Activated CD4-positive, CD25-positive, alpha-beta regulatory T cell (primary cell): ENCODE data around the gene RCE1.

Source experiments
- DNase-seq, 4 experiments: peaks; one replicate each; lab custom pipeline; 2025; lab: John Stamatoyannopoulos, UW

The RCE1 gene

DNA sequence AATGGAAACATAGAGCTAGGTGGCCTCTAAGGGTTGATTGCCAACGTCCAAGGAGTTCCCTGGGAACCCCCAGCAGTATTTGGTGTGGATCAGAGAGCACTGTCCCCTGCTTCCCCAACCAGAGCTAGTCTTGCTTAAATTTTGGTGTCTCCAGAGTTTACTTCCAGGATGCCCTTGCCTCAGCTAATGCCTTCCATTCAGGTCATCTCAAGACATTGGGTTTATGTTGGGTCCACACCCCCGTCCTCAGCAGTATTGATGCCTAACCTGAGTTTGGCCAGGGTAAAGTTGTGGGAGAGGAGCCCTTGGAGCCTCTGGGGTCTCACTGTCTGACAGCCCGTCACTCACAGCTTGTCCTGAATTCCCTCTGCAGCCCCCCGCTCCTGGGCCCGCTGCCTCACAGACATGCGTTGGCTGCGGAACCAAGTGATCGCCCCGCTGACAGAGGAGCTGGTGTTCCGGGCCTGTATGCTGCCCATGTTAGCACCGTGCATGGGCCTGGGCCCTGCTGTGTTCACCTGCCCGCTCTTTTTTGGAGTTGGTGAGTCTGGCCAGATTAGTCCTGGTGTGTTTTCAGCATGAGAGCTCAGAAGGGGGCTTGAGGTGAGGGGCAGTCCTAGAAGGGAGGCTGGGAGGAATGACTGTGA lies 1.4 kb downstream of the RCE1 start:
- DNase-seq: no peak

DNA sequence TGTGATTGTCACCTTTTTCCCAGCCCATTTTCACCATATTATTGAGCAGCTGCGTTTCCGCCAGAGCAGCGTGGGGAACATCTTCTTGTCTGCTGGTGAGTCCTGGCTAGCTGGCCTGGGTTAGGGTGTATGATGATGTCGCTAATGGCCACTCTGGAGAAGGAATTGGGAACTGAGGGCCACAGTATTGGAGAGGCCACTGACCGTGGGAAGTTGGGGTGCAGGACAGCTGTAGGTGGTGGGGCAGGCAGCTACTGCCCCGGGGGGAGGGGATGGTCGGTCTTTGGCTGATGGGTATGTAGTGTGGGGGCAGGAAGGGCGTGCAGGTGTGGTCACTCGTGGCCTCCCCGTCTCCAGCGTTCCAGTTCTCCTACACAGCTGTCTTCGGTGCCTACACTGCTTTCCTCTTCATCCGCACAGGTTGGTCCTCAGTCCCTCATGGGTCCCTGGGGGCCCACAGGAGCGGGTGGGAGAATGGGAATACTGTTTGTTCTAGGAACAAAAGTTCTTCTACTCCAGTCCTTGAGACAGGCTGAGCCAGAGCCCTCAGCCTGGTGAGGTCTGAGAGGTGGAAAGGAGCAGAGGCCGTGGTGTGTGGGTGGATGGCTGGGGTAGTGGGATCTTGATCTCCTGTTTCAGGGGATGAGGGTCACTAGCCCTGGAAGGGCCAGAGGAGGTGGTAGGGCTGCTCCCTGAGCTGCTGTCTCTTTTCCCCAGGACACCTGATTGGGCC lies 2.1 kb downstream of the RCE1 start:
- no peak for DNase-seq

DNA sequence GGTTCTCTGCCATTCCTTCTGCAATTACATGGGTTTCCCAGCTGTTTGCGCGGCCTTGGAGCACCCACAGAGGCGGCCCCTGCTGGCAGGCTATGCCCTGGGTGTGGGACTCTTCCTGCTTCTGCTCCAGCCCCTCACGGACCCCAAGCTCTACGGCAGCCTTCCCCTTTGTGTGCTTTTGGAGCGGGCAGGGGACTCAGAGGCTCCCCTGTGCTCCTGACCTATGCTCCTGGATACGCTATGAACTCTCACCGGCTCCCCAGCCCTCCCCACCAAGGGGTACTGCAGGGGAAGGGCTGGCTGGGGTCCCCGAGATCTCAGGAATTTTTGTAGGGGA lies 2.6 kb downstream of the RCE1 start:
- DNase-seq: no peak

DNA sequence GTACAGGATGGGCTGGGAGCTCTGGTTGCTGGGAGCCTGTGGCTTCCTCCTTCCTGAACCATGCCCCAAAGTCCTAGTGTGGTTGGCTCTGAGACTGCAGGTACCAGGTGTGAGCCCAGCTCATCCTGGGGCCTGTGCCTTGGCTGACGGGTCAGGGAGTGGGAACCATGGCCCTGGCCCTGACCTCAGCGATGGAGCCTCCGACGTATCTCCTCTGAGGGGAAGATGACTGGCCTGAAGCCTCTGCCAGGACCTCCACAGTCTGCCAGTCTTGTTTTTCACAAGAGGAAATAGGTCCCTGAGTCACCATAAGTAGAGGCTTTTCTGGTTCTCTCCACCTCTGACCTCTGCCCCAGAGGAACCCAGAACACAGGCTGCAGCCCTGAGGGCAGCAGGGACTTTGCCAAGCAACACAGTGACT lies 3.4 kb downstream of the RCE1 start:
- DNase-seq: no peak

DNA sequence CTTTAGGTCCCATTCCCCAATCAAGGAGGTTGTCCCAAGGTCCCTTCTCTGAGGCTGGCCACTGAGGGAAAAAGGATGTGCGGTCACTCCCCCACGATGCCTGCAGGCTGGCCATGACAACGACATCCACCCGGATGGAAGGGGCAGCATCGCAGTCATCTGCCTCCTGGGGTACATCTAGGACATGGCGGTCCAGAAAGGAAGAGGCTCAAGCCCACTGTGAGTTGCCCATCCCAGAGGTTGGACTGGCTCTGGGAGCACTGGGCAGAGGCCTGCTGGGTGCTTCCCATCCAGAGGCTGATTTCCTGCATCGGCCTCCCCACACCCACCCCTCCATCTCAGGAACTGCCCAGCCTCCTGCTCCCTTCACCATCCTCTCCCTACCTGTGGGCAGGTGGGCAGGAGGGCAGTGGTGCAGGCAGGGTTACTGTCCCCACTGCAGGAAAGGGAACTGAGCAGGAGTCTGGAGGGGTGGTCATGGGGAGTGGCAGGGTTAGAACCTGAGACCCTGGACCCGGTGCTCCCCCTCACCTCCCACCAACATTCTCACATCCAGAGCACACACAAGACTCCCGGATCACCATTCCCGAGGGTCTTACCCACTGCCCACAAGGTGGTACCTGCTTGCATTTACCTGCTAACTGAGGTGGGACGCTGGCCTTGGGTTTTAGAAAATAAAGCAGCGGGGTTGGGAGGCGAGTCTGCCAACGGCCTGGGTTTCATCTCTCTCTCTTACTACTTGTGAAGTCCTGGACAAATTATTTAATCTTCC lies 4.4 kb downstream of the RCE1 start:
- DNase-seq: no peak

DNA sequence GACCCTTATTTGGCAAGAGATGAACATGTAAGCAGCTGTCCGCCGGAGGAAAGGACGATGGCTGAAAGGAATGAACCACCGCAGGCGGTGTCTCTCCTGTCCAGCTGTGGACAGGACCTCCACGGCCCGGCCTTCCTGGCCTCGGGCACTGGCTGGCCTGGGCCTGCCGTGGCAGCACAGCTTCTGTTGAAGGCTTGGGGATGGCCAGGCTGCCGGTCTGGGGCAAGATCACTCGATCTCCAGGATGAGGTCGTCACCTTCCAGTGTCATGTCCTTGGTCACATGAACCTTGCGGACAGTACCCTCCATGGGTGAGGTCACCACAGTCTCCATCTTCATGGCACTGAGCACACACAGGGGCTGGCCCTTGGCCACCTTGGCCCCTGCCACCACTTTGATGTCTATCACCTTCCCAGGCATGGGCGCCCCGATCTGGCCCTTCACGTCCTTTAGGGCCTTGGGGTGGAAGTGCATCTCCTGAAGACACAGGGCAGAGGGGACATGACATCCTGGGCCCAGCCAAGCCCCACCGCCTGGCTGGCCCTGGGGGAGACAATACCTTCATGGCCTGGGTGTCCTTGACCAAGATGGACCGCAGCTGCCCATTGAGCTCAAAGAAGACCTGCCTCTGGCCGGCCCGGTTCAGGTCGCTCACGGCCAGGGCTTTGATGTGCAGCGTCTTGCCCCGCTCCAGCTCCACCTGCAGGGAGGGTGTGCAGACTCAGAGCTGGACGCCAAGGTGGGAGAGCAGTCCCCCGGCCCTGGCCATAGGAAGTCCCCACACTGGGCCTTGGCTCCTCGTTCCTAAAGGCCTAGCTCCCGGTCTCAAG lies 5.6 kb downstream of the RCE1 start:
- DNase-seq: no peak

DNA sequence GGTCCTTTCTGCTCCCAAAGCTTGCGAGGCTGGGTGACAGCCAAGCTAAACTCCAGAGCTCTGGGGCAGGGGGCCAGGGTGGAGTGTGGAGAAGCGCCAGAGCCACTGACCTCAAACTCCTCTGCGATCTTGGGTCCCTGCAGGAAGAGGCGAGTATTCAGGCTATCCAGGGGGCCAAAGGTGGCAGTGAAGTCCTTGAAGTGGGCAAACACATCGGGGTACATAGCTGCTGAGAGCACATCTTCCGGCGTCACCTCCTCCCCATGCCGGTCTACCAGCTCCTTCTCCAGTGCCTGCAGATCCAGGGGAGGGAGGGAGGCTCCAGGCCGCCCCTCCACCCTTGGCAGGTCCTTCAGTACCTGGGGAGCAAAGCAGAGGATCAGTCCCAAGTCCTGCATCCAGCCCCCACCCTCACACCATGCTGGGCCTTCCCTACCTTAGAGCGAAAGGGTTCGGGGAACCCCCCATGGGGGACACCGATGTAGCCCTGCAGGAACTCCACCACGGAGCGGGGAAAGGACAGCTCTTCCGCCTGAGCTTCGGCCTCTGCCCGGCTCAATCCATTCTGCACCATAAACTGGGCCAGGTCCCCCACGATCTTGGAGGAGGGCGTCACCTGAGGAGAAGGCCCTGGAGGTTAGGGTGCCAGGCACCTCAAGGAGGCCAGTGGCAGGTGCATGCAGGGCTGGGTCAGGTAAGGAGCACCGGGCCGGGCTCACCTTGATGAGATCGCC lies 6.4 kb downstream of the RCE1 start:
- DNase-seq: no peak

DNA sequence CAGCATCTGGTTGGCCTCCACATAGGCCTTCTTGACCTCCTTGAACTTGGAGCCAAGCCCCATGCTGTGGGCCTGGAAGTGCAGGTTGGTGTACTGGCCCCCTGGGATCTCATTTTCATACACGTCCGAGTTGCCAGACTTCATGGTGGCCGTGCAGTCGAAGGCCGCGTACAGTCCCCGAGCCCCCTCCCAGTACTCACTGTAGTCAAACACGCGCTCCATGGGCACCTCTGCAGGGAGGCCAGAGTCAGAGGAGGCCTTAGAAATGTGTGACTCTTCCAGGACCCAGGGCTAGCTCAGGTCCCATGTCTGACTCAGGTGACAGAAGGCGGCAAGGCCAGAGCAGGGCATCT lies 7.0 kb downstream of the RCE1 start:
- DNase-seq: no peak

DNA sequence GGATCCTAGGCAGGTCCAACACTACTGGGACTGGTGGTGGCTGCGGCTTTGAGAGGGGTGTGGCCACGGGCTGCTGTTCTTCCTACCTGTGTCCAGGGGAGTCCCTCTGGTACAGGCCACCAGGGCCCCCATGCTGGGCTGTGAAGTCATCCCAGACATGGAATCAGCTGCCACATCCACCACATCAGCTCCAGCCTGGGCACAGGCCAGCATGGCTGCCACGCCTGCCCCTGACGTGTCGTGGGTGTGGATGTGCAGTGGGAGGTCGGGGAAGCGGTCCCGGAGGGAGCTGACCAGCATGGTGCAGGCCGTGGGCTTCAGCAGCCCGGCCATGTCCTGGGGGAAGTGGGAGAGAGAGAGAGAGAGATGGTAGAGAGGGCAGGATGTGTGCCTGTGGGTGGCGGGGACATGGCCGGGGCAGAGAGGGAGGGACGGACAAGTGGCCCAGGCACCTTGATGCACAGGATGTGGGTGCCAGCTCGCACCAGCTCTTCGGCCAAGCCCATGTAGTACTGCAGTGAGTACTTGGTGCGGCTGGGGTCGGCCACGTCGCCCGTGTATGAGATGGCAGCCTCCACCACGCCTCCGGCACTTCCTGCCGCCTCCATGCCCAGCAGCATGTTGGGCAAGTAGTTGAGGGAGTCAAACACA lies 7.5 kb downstream of the RCE1 start:
- DNase-seq: no peak

DNA sequence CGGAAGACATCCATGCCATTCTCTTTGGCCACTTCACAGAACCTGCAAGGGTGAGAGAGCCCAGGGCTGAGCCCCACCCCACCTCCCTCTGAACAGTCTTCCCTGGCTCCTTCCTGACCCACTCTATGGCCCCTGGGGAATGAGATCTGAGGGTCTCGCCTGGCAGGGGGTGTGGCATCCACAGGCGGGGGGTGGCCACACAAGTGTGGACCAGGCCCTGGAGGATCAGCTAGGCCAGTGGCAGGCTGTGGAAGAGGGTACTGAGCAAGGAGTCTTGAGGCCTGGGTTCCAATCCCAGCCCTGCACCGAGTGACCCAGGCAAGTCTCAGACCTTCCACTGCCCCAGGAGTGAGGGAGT lies 8.0 kb downstream of the RCE1 start:
- DNase-seq: no peak

DNA sequence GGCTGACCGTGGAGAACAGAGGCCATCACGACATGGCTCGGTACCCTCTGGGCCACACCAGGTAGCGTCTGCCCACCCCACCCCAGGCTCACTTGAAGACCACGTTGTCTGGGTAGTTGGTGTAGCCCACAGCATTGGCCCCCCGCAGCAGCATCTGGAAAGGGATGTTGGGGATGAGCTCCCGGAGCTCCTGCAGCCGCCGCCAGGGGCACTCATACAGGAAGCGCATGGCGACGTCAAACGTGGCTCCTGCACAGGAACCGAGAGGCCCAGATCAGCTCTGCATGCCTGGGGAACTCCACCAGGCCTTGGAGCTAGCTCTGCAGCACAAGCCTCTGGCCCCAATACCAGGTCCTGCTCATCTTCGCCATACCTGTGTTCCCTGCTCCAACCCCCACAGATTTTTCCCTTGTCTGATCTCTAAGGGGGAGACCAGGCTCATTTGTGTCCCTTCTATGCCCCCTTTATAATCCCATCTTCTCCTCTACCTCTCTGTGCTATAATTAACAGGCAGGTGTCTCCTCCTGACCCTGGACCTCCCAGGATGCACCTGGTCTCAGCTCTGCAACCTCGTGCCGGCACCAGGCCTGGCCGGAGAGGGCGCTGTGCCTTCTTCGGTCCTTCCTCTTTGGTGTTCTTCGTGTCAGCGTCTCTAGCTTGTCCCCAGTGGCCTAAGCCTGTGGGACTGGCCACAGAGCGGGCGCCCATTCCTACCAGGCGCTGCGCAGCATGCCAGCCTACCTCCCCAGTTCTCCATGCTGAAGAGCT lies 8.6 kb downstream of the RCE1 start:
- no peak for DNase-seq

DNA sequence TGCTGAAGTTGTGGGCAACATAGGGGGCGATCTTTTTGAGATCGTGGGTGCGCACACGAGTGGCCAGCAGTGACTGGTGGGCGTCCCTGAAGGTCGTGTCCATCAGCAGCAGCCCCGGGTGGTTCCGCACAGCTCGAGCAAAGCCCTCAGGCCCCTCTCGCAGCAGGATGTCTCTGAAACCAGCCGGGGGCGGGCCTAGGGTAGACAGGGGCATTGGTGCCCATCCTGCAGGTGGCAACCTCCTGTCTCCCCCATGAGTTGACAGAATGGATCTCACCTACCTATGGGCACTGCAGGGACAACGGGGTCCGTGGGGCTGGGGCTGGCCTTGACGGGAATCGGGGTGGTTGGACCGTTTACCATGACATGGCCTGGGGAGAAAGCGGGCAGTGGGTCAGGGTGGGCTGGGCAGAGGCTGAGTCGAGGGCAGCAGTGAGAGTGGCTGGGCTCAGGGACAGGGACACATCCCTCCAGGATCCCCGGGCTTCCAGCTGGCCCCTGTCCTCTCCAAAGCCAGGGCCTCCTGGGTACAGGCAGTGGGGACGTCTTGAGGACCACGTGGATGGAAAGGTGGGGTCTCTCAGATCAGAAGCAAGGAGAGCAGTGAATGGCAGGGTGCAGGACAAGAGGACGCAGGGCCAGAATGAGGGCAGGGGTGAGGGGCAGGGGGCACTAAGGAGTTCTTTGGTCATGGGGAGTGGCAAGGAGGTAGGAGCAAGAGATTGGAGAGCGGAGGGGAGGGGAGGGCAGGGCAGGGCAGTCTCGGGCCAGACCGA lies 9.4 kb downstream of the RCE1 start:
- DNase-seq: no peak

DNA sequence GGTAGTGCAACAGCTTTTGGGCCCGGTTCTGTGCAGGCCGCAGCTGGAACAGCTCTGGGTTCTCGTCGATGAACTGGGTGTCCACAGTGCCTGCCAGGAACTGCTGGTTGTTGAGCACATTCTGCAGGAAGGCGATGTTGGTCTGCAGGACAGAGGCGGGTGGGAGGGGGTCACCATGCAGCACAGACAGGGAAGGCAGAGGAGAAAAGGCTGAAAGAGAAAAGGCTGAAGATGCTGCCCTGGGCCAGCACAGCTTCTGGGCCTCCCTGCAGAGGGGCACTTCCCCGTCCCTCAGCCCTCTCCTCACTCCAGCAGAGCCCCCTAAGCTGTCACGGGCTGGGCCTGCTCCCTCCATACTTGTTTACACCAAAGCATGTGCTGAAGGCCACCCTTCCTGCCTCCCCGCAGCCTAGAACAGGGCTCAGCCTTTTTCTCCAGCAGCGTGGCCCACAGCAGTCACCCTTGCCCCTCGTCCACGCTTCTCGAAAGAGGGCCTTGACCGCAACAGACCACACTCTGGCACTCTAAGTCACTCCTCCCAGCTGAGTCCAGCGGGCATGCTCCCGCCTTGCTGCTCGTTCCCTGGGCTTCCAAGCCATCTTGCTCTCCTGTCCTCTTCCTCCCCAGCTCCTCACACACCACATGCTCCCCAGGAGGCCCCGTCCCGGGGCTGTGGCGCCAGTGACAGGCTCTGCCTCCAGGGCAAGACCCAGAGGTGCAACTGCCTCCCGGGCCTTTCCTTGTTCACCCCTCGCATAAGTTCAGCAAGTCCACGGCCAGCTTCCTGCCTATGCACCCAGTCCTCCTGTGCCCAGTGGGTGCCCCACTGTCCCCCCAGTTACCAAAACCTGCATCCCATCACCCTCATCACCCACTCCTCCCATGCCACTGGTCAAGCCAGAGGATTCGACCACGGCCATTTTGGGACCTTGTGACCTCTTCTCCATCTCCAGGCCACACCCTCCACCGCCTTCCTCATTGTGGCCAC lies 10.3 kb downstream of the RCE1 start:
- DNase-seq: no peak

DNA sequence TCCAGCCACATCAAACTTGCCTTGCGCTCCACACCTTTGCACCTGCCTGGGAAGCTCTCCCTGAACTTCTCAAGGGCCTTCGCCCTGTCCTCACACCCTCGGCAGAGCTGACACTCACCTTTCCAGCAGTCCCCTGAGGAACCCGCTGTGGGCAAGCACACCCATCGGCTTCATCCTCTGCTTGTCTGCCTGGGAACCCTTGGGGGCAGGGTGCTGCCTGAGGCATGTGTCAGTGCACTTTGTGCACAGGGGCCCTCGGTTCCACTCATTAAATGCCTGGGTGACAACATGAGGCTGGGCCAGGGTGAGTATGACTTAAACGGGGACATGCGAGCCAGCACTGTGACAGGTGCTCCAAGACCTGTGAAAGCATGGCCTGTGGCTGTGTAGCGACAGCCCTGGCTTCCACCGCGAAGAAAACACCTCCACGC lies 11.0 kb downstream of the RCE1 start:
- no peak for DNase-seq

DNA sequence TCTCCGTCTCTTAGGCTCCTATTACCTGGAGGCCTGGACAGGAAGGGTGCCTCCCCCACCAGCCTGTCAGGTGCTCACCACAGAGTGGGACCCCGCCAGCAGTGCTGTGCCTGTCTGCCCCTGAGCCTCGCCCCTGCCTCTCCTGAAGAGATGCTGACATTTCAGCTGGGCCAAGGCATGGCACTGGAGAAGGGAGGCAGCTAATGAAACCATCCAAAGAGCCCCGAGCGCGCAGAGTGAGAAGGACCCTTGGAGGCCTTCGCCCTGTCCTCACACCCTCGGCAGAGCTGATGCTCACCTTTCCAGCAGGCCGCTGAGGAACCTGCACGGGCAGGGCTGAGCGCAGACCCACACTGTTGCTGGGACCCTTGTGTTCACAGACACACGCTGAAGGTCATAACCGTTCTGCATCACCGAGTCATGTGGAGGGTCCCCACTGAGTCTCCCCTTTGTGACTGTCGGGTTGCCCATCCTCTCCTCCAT lies 11.5 kb downstream of the RCE1 start:
- DNase-seq: no peak

DNA sequence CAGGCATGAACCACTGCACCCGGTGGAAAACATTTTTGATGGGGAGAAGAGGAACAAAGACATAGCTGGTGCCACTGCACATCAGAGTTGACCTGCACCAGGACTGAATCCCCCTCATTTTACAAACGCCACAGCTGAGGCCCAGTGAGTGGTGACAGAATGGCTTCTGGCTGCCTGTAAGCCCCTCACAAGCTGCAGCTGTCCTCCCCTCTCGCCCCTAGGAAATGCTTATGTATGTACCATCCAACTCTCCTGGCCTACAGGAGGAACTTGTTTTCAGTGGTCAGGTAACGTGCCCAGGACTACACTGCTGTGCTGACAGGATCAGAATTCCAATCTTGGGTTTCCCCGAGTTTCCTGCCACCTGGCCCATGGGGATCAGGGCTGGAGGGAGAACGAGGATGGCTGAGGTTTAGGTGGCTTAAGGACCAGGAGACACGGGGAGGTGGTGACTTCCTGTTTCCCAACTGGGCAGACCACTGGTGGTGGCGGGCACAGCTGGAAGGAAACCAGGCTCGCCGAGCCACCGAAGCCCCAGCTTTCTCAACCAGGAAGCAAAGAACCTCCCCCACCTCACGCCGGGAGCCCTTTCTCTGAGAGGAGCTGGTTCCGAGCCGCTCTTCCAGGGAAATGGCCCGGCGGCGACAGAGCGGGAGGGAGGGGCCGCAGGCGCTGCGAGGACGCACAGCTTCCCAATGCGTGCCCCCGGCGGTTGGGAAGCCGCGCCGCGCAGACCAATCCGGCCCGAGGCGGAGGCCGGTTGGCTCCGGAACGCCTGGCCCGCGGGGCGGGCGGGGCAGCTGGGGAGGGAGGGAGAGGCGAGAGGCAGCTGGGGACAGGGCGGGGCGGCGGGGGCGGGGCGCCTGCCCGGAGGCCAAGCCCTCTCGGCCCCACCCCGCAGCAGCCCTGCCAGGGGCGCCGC lies 12.6 kb downstream of the RCE1 start:
- peak; percentile 51 to 65 (median 62) for DNase-seq
